Measurements from ENCODE around the gene FGF16.

FGF16 gene

DNA sequence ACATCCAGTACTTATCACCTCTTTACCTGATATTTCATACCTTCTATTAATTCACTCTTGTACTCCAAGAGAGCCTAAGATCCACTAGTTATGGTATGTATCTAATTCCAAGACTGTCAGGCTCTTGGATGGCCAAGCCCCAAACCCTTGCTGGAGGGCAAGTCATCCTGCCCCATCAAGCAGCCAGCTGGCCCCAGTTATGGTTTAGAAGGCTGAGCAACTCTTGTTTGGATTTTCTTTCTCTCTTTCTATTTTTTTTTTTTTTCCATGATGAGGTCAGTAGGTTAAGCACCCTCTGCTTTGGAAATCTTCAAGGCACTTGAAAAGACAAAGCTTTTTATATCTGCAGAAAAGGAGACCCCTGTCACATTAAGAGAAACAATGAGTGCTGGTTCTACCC lies 10.9 kb upstream of the FGF16 start:
- no peak for DNase-seq (ENCODE audit: low read depth)
- no peak overlapping the region for H3K4me3 ChIP-seq (ENCODE audit: low read depth, low read length)
- TF ChIP-seq, protein P1, sequence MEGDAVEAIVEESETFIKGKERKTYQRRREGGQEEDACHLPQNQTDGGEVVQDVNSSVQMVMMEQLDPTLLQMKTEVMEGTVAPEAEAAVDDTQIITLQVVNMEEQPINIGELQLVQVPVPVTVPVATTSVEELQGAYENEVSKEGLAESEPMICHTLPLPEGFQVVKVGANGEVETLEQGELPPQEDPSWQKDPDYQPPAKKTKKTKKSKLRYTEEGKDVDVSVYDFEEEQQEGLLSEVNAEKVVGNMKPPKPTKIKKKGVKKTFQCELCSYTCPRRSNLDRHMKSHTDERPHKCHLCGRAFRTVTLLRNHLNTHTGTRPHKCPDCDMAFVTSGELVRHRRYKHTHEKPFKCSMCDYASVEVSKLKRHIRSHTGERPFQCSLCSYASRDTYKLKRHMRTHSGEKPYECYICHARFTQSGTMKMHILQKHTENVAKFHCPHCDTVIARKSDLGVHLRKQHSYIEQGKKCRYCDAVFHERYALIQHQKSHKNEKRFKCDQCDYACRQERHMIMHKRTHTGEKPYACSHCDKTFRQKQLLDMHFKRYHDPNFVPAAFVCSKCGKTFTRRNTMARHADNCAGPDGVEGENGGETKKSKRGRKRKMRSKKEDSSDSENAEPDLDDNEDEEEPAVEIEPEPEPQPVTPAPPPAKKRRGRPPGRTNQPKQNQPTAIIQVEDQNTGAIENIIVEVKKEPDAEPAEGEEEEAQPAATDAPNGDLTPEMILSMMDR (IDR thresholded peaks at IDR 0.05; ENCODE audit: insufficient read depth, low read depth, low read length, missing control alignments) = no peak

DNA sequence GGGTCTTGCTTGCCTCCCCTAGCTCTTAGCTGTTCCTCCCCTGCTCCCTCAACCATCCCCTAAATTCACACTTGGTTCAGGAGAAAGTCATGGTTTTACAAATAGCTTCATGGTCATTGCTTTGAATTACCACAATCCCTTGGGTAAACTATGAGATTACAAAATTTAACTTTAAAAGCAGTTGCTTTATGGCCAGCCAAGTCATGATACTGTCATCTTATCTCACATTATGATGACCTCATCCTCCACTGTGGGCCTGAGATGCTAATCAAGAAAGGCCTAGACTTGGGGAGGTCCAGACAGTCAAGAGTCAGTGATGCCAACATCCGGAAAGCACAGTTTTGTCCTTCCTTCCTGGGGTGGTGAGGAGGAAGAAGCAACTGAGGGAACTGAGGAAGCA lies 10.5 kb upstream of the FGF16 start:
- TF ChIP-seq, protein P1 (IDR thresholded peaks at IDR 0.05; ENCODE audit: insufficient read depth, low read depth, low read length, missing control alignments) = no peak
- DNase-seq (ENCODE audit: low read depth) = no peak
- H3K4me3 ChIP-seq (ENCODE audit: low read depth, low read length) = no peak overlapping the region

DNA sequence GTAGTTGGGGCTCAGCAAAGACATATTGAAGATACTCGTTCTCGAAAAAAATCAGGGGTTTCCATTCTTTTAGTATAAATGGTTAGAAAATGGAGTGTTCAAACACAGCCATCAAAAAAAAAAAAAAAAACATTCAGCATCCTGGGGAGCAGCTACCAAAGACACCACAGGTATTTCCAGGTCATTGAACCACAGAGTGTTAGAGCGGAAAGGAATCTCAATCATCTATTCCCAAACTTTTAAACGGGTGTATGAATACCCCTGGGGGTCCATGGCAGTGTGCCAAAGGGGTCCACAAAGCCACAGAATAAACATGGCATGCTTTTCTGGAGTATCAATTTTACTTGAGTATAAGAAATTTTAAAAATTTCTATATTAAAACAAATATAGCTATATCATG lies 6.9 kb upstream of the FGF16 start:
- no peak for DNase-seq (ENCODE audit: low read depth)
- TF ChIP-seq, protein P1 (IDR thresholded peaks at IDR 0.05; ENCODE audit: insufficient read depth, low read depth, low read length, missing control alignments) = no peak
- no peak overlapping the region for H3K4me3 ChIP-seq (ENCODE audit: low read depth, low read length)

DNA sequence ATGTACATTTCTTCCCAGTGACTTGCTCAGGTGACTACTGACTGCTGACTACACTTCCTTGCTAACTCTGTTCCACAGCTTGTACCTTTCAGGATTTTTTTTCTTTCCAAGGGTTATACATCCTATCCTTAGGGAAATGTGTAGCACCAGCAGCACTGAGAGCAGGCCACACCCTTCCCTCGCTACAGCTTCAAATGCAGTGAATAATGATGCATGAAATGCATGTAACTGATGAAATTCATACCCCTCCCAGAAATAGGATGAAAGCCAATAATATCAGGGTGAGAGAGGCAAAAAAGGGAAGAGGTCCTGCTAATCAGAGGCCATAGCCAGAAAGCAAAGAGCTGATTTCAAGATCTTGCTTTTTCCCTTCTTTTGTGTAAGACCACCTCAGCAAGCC lies 6.2 kb upstream of the FGF16 start:
- DNase-seq (ENCODE audit: low read depth) = no peak
- TF ChIP-seq, protein P1 (IDR thresholded peaks at IDR 0.05; ENCODE audit: insufficient read depth, low read depth, low read length, missing control alignments) = no peak
- H3K4me3 ChIP-seq (ENCODE audit: low read depth, low read length) = no peak overlapping the region

DNA sequence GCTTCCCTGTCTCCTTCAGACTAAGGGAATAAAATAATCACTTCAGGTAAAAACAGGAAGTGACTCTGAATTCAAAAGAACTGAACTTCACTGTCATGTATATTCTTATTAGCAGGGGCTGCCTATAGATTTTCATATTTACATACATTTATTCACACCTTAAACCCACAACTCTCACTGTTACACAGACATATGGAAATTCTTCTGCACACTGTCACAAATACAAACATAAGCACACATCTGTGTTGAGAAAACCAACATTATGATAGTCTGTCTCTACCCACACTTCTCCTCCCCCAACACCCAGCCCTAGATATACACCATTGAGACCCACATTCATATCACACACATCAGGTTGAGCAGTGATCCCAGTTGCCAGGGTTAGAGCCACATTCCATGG lies 5.7 kb upstream of the FGF16 start:
- H3K4me3 ChIP-seq (ENCODE audit: low read depth, low read length) = no peak overlapping the region
- TF ChIP-seq, protein P1 (IDR thresholded peaks at IDR 0.05; ENCODE audit: insufficient read depth, low read depth, low read length, missing control alignments) = no peak
- no peak for DNase-seq (ENCODE audit: low read depth)

DNA sequence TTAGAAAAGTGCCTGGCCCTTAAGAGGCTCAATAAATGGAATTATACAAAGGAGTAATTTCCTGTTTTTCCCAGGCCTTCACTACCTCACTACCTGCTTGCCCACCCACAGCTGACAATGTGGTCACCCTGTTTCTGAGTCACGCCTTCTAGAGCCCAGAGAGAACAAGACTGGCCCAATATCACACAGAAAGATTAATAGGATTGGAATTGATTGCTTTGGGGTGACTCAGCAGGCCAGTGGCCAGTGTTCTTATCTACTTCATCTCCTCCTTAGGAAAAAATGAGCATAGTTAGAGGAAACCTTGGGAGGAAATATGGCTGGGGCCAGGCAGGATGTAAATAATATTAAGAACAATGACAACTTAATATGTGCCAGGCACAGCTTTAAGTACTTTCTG lies 4.5 kb upstream of the FGF16 start:
- TF ChIP-seq, protein P1 (IDR thresholded peaks at IDR 0.05; ENCODE audit: insufficient read depth, low read depth, low read length, missing control alignments) = no peak

DNA sequence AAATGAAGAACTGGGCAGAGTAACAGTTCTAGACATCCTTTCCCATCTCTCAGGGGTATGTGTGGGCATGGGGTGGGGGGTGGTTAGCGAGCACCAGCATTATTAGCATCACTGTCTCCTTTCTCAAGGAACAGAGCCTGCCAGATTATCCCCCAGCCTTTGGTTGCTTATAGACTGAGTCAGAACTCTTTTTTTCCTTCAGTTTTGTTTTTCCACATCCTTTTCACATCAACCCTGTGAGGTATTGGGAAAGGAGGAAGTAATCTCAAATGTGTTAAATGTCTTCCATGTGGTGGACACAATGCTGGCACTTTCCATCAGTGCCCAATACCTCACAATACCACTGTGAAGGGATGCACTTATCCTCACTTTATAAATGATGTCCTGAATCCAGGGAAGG lies 3.1 kb upstream of the FGF16 start:
- no peak for DNase-seq (ENCODE audit: low read depth)
- TF ChIP-seq, protein P1 (IDR thresholded peaks at IDR 0.05; ENCODE audit: insufficient read depth, low read depth, low read length, missing control alignments) = no peak
- no peak overlapping the region for H3K4me3 ChIP-seq (ENCODE audit: low read depth, low read length)

More for the DNA sequence above, 4.5 kb upstream of the FGF16 start:
- no peak for DNase-seq (ENCODE audit: low read depth)
- H3K4me3 ChIP-seq (ENCODE audit: low read depth, low read length) = no peak overlapping the region
